Measurements from ENCODE around the gene HAGH.

The HAGH gene

GRCh38 chr16:1766231-1766630 lies 60.4 kb downstream of the HAGH start:
- no peaks in the 10 kb centered on the region for H3K9me3 ChIP-seq (ENCODE audit: control insufficient read depth, low read length)
- H3K27ac ChIP-seq (ENCODE audit: low read depth, low read length, severe bottlenecking) = no peak overlapping the region
- peaks cover 57% of the 10 kb centered on the region for H3K36me3 ChIP-seq (ENCODE audit: control insufficient read depth, insufficient read depth, low read length)
- no peaks in the 10 kb centered on the region for H3K4me1 ChIP-seq (ENCODE audit: control insufficient read depth, insufficient read depth, low read length, poor library complexity, severe bottlenecking)
- H3K4me3 ChIP-seq (ENCODE audit: extremely low read depth, insufficient read depth, low read length, poor library complexity, severe bottlenecking) = no peak overlapping the region
- WGBS, 2 experiments (ENCODE audit: insufficient coverage in 2 of 2) = 93 to 94% methylated on average over 16 to 19 of the region's 19 CpGs

GRCh38 chr16:1765826-1766225 lies 60.8 kb downstream of the HAGH start:
- H3K27ac ChIP-seq (ENCODE audit: low read depth, low read length, severe bottlenecking) = no peak overlapping the region
- peaks cover 58% of the 10 kb centered on the region for H3K36me3 ChIP-seq (ENCODE audit: control insufficient read depth, insufficient read depth, low read length)
- 90 to 95% methylated on average over 19 to 22 of the region's 22 CpGs for WGBS, 2 experiments (ENCODE audit: insufficient coverage in 2 of 2)

GRCh38 chr16:1764971-1765370 lies 61.7 kb downstream of the HAGH start:
- WGBS, 2 experiments (ENCODE audit: insufficient coverage in 2 of 2) = 96% methylated on average over 21 of the region's 21 CpGs
- no peak overlapping the region for H3K27ac ChIP-seq (ENCODE audit: low read depth, low read length, severe bottlenecking)
- peaks cover 66% of the 10 kb centered on the region for H3K36me3 ChIP-seq (ENCODE audit: control insufficient read depth, insufficient read depth, low read length)
- no peak overlapping the region for H3K4me3 ChIP-seq (ENCODE audit: extremely low read depth, insufficient read depth, low read length, poor library complexity, severe bottlenecking)
- H3K4me1 ChIP-seq (ENCODE audit: control insufficient read depth, insufficient read depth, low read length, poor library complexity, severe bottlenecking) = no peaks in the 10 kb centered on the region
- no peaks in the 10 kb centered on the region for H3K9me3 ChIP-seq (ENCODE audit: control insufficient read depth, low read length)

More at GRCh38 chr16:1765826-1766225, 60.8 kb downstream of the HAGH start:
- Histone ChIP-seq H3K4me1 (ENCODE audit: control insufficient read depth, insufficient read depth, low read length, poor library complexity, severe bottlenecking) (no peaks in the 10 kb centered on the region), H3K9me3 (ENCODE audit: control insufficient read depth, low read length) (no peaks in the 10 kb centered on the region), H3K4me3 (ENCODE audit: extremely low read depth, insufficient read depth, low read length, poor library complexity, severe bottlenecking) (no peak overlapping the region)

GRCh38 chr16:1763521-1764511 lies 62.8 kb downstream of the HAGH start:
- H3K9me3 ChIP-seq (ENCODE audit: control insufficient read depth, low read length) = no peaks in the 10 kb centered on the region
- peaks cover 69% of the 10 kb centered on the region for H3K36me3 ChIP-seq (ENCODE audit: control insufficient read depth, insufficient read depth, low read length)
- WGBS, 2 experiments (ENCODE audit: insufficient coverage in 2 of 2) = 62 to 64% methylated on average over 61 to 64 of the region's 81 CpGs

GRCh38 chr16:1762879-1763520 lies 63.6 kb downstream of the HAGH start:
- WGBS, 2 experiments (ENCODE audit: insufficient coverage in 2 of 2) = 91 to 93% methylated on average over 24 of the region's 24 CpGs
- peaks cover 65% of the 10 kb centered on the region for H3K36me3 ChIP-seq (ENCODE audit: control insufficient read depth, insufficient read depth, low read length)

More at GRCh38 chr16:1763521-1764511, 62.8 kb downstream of the HAGH start:
- no peaks in the 10 kb centered on the region for H3K4me1 ChIP-seq (ENCODE audit: control insufficient read depth, insufficient read depth, low read length, poor library complexity, severe bottlenecking)
- H3K27ac ChIP-seq (ENCODE audit: low read depth, low read length, severe bottlenecking) = no peak overlapping the region
- no peak overlapping the region for H3K4me3 ChIP-seq (ENCODE audit: extremely low read depth, insufficient read depth, low read length, poor library complexity, severe bottlenecking)

GRCh38 chr16:1762196-1762878 lies 64.3 kb downstream of the HAGH start:
- no peak overlapping the region for H3K27ac ChIP-seq (ENCODE audit: low read depth, low read length, severe bottlenecking)
- peaks cover 60% of the 10 kb centered on the region for H3K36me3 ChIP-seq (ENCODE audit: control insufficient read depth, insufficient read depth, low read length)
- 95 to 96% methylated on average over 28 to 30 of the region's 30 CpGs for WGBS, 2 experiments (ENCODE audit: insufficient coverage in 2 of 2)
- H3K4me3 ChIP-seq (ENCODE audit: extremely low read depth, insufficient read depth, low read length, poor library complexity, severe bottlenecking) = no peak overlapping the region
- no peaks in the 10 kb centered on the region for H3K9me3 ChIP-seq (ENCODE audit: control insufficient read depth, low read length)
- H3K4me1 ChIP-seq (ENCODE audit: control insufficient read depth, insufficient read depth, low read length, poor library complexity, severe bottlenecking) = no peaks in the 10 kb centered on the region

More at GRCh38 chr16:1762879-1763520, 63.6 kb downstream of the HAGH start:
- Histone ChIP-seq H3K4me3 (ENCODE audit: extremely low read depth, insufficient read depth, low read length, poor library complexity, severe bottlenecking) (no peak overlapping the region), H3K27ac (ENCODE audit: low read depth, low read length, severe bottlenecking) (no peak overlapping the region), H3K9me3 (ENCODE audit: control insufficient read depth, low read length) (no peaks in the 10 kb centered on the region), H3K4me1 (ENCODE audit: control insufficient read depth, insufficient read depth, low read length, poor library complexity, severe bottlenecking) (no peaks in the 10 kb centered on the region)

- Histone ChIP-seq H3K9me3 (ENCODE audit: control insufficient read depth, low read length) (no peaks in the 10 kb centered on the region), H3K27ac (ENCODE audit: low read depth, low read length, severe bottlenecking) (no peak overlapping the region), H3K4me1 (ENCODE audit: control insufficient read depth, insufficient read depth, low read length, poor library complexity, severe bottlenecking) (no peaks in the 10 kb centered on the region), H3K36me3 (ENCODE audit: control insufficient read depth, insufficient read depth, low read length) (peaks cover 56% of the 10 kb centered on the region), H3K4me3 (ENCODE audit: extremely low read depth, insufficient read depth, low read length, poor library complexity, severe bottlenecking) (no peak overlapping the region)
- 89 to 94% methylated on average over 10 to 11 of the region's 15 CpGs for WGBS, 2 experiments (ENCODE audit: insufficient coverage in 2 of 2)
Measured at GRCh38 chr16:1761751-1762150, 64.9 kb downstream of the HAGH start.

GRCh38 chr16:1760911-1761310 lies 65.7 kb downstream of the HAGH start:
- 93 to 98% methylated on average over 11 to 15 of the region's 15 CpGs for WGBS, 2 experiments (ENCODE audit: insufficient coverage in 2 of 2)
- H3K36me3 ChIP-seq (ENCODE audit: control insufficient read depth, insufficient read depth, low read length) = peaks cover 51% of the 10 kb centered on the region
- H3K9me3 ChIP-seq (ENCODE audit: control insufficient read depth, low read length) = no peaks in the 10 kb centered on the region
- no peak overlapping the region for H3K4me3 ChIP-seq (ENCODE audit: extremely low read depth, insufficient read depth, low read length, poor library complexity, severe bottlenecking)
- no peaks in the 10 kb centered on the region for H3K4me1 ChIP-seq (ENCODE audit: control insufficient read depth, insufficient read depth, low read length, poor library complexity, severe bottlenecking)
- no peak overlapping the region for H3K27ac ChIP-seq (ENCODE audit: low read depth, low read length, severe bottlenecking)

GRCh38 chr16:1759511-1759910 lies 67.1 kb downstream of the HAGH start:
- H3K27ac ChIP-seq (ENCODE audit: low read depth, low read length, severe bottlenecking) = no peak overlapping the region
- WGBS, 2 experiments (ENCODE audit: insufficient coverage in 2 of 2) = 94 to 97% methylated on average over 17 to 21 of the region's 21 CpGs
- peaks cover 43% of the 10 kb centered on the region for H3K36me3 ChIP-seq (ENCODE audit: control insufficient read depth, insufficient read depth, low read length)
- H3K4me1 ChIP-seq (ENCODE audit: control insufficient read depth, insufficient read depth, low read length, poor library complexity, severe bottlenecking) = no peaks in the 10 kb centered on the region
- H3K9me3 ChIP-seq (ENCODE audit: control insufficient read depth, low read length) = no peaks in the 10 kb centered on the region
- no peak overlapping the region for H3K4me3 ChIP-seq (ENCODE audit: extremely low read depth, insufficient read depth, low read length, poor library complexity, severe bottlenecking)

GRCh38 chr16:1758923-1759322 lies 67.7 kb downstream of the HAGH start:
- Histone ChIP-seq H3K4me3 (ENCODE audit: extremely low read depth, insufficient read depth, low read length, poor library complexity, severe bottlenecking) (no peak overlapping the region), H3K27ac (ENCODE audit: low read depth, low read length, severe bottlenecking) (no peak overlapping the region), H3K36me3 (ENCODE audit: control insufficient read depth, insufficient read depth, low read length) (peaks cover 43% of the 10 kb centered on the region), H3K9me3 (ENCODE audit: control insufficient read depth, low read length) (no peaks in the 10 kb centered on the region), H3K4me1 (ENCODE audit: control insufficient read depth, insufficient read depth, low read length, poor library complexity, severe bottlenecking) (no peaks in the 10 kb centered on the region)
- 97 to 98% methylated on average over 7 to 10 of the region's 18 CpGs for WGBS, 2 experiments (ENCODE audit: insufficient coverage in 2 of 2)

Data from mesodermal cell (in vitro differentiated cells).